WTC11 (cell line): ENCODE measurements around the gene RBM15. TPM values are rescaled to one million over a fixed set of nuclear protein-coding genes. Genes with fewer than 3 reads are reported as not detected.

ENCODE experiments used
- ATAC-seq: fragments of 200-7000 bp; cut with Tn5 transposase; 2 replicates; pipeline ENCODE4 v1.10.0; 2021; ENCODE audit warnings: mild to moderate bottlenecking, moderate library complexity
- CTCF ChIA-PET: fragments of 300-600 bp; sonication (Branson Sonifier 250); formaldehyde crosslinking; loops from one replicate; lab custom pipeline; 2021; ENCODE audit warnings: antibody characterized with exemption; lab: Charles Lee
- POLR2A ChIA-PET: fragments of 350-600 bp; sonication (Branson Sonifier 250); formaldehyde crosslinking; loops from one replicate; lab custom pipeline; 2021; ENCODE audit warnings: antibody characterized with exemption; lab: Charles Lee
- DNase-seq: peaks from one replicate; pipeline ENCODE4 v3.0.0; 2021; ENCODE audit warnings: low spot score
- H3K27ac Mint-ChIP-seq: 2 replicates; pipeline ENCODE4 v1.8.0; 2021; ENCODE audit warnings: mixed read lengths
- H3K27me3 Mint-ChIP-seq: 2 replicates; pipeline ENCODE4 v1.8.0; 2021; ENCODE audit warnings: low read depth, mild to moderate bottlenecking, moderate library complexity, mixed read lengths
- H3K36me3 Mint-ChIP-seq: 2 replicates; pipeline ENCODE4 v1.8.0; 2021; ENCODE audit warnings: mixed read lengths
- H3K4me1 Mint-ChIP-seq: 2 replicates; pipeline ENCODE4 v1.8.0; 2022; ENCODE audit warnings: mixed read lengths
- H3K4me3 Mint-ChIP-seq: 2 replicates; pipeline ENCODE4 v1.8.0; 2021; ENCODE audit warnings: mild to moderate bottlenecking, moderate library complexity, mixed read lengths
- H3K9me3 Mint-ChIP-seq: 2 replicates; pipeline ENCODE4 v1.8.0; 2021; ENCODE audit warnings: mixed read lengths
- ATF6 ChIP-seq: sonication (generic); formaldehyde crosslinking; IDR thresholded peaks from 2 replicates; pipeline ENCODE4 v1.8.1; 2023; ENCODE audit warnings: mild to moderate bottlenecking, missing genetic modification reagents
- CBFB ChIP-seq: sonication (generic); formaldehyde crosslinking; IDR thresholded peaks from 2 replicates; pipeline ENCODE4 v1.8.1; 2022; ENCODE audit warnings: mild to moderate bottlenecking, low read depth, missing genetic modification reagents
- CREM ChIP-seq: sonication (generic); formaldehyde crosslinking; IDR thresholded peaks from 2 replicates; pipeline ENCODE4 v1.8.1; 2022; ENCODE audit warnings: mild to moderate bottlenecking, missing genetic modification reagents, moderate library complexity
- ELF4 ChIP-seq: sonication (generic); formaldehyde crosslinking; IDR thresholded peaks from 2 replicates; pipeline ENCODE4 v1.8.1; 2022; ENCODE audit warnings: low read depth, mild to moderate bottlenecking, moderate library complexity, missing genetic modification reagents
- ETV6 ChIP-seq: sonication (generic); formaldehyde crosslinking; IDR thresholded peaks from 2 replicates; pipeline ENCODE4 v1.8.1; 2022; ENCODE audit warnings: mild to moderate bottlenecking, missing genetic modification reagents
- FOXP1 ChIP-seq: sonication (generic); formaldehyde crosslinking; IDR thresholded peaks from 2 replicates; pipeline ENCODE4 v1.8.0; 2022; ENCODE audit warnings: missing genetic modification reagents, mild to moderate bottlenecking, moderate library complexity, borderline replicate concordance
- HMGA2 ChIP-seq: fragments of 250-450 bp; sonication (Bioruptor Pico); IDR thresholded peaks from 2 replicates; pipeline ENCODE4 v1.4.0; 2021; ENCODE audit warnings: mild to moderate bottlenecking, moderate library complexity
- MLX ChIP-seq: sonication (generic); formaldehyde crosslinking; IDR thresholded peaks from 2 replicates; pipeline ENCODE4 v1.8.1; 2023; ENCODE audit warnings: mild to moderate bottlenecking, missing genetic modification reagents, moderate library complexity
- MXD4 ChIP-seq: fragments of 250-450 bp; sonication (Bioruptor Pico); IDR thresholded peaks from 2 replicates; pipeline ENCODE4 v1.8.0; 2021; ENCODE audit warnings: mild to moderate bottlenecking, moderate library complexity, borderline replicate concordance
- NR3C1 ChIP-seq: sonication (generic); formaldehyde crosslinking; conservative IDR thresholded peaks from 2 replicates; pipeline ENCODE4 v1.8.1; 2023; ENCODE audit warnings: low read depth, mild to moderate bottlenecking, missing genetic modification reagents
- TEAD4 ChIP-seq: sonication (generic); formaldehyde crosslinking; IDR thresholded peaks from 2 replicates; pipeline ENCODE4 v1.8.0; 2022; ENCODE audit warnings: mild to moderate bottlenecking, missing genetic modification reagents
- TP53 ChIP-seq: sonication (generic); formaldehyde crosslinking; IDR thresholded peaks from 2 replicates; pipeline ENCODE4 v1.8.1; 2023; ENCODE audit warnings: mild to moderate bottlenecking, missing genetic modification reagents
- ZNF121 ChIP-seq: sonication (generic); formaldehyde crosslinking; IDR thresholded peaks from 2 replicates; pipeline ENCODE4 v1.8.0; 2023; ENCODE audit warnings: missing genetic modification reagents
- ZNF219 ChIP-seq: sonication (generic); formaldehyde crosslinking; IDR thresholded peaks from 2 replicates; pipeline ENCODE4 v1.8.0; 2023; ENCODE audit warnings: missing genetic modification reagents, mild to moderate bottlenecking, borderline replicate concordance
- ZNF317 ChIP-seq: sonication (generic); formaldehyde crosslinking; IDR thresholded peaks from 2 replicates; pipeline ENCODE4 v1.8.1; 2023; ENCODE audit warnings: low read depth, mild to moderate bottlenecking, moderate library complexity, missing genetic modification reagents, borderline replicate concordance
- total RNA-seq: library from RNA; stranded (reverse); gene quantifications from 3 replicates; pipeline ENCODE4 v1.2.3, GENCODE V29; 2021
- TF ChIP-seq, protein P1 (sequence below): sonication (generic); formaldehyde crosslinking; IDR thresholded peaks from 2 replicates; pipeline ENCODE4 v1.8.0; 2022; ENCODE audit warnings: missing genetic modification reagents
- TF ChIP-seq, protein P2 (sequence below): sonication (generic); formaldehyde crosslinking; IDR thresholded peaks from 2 replicates; pipeline ENCODE4 v1.8.1; 2022; ENCODE audit warnings: mild to moderate bottlenecking, missing genetic modification reagents, moderate library complexity, borderline replicate concordance
- TF ChIP-seq, protein P3 (sequence below): fragments of 250-450 bp; sonication (Bioruptor Pico); IDR thresholded peaks from 2 replicates; pipeline ENCODE4 v1.9.0; 2021; ENCODE audit warnings: mild to moderate bottlenecking

Gene RBM15
- total RNA-seq, 1 experiment from 2014 or later = 50.6 TPM

DNA sequence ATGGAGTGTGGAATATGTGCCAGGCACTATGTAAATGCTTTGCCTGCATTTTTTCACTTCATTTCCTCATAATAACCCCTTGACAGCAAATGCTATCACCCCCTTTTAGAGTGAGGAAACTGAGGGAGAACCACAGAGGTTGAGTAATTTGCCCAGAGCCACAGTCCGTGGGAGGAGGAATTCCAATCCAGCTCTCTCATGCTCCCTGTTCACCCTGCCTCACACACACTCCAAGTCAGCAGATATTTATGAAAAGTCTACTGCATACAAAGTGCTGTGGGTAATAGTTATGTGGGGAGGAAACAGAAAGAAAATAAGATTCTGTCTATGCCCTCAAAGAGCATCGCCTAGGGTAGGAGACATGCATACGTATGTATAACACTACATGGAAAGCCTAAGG lies 30.9 kb upstream of the RBM15 start:
- Mint-ChIP-seq H3K27me3 (peaks cover 10% of the 10 kb centered on the region), H3K4me3 (no peak overlapping the region), H3K27ac (no peak overlapping the region), H3K9me3 (no peaks in the 10 kb centered on the region), H3K4me1 (peaks cover 22% of the 10 kb centered on the region), H3K36me3 (no peaks in the 10 kb centered on the region)
- TF ChIP-seq ZNF219 (CRISPR knock-in tag) (no peak), ATF6 (CRISPR knock-in tag) (no peak)
- POLR2A ChIA-PET = interaction anchor here (1.0 kb wide), 1 partner anchor 30 kb away, joined by 3 read pairs; no protein-coding TSS in a partner anchor
- DNase-seq (no peak), ATAC-seq (no peak)
- CTCF ChIA-PET = interaction anchor here (7.3 kb wide), 1 partner anchor 97 kb away, joined by 759 read pairs; the partner anchor contains the start of gene KCNC4

DNA sequence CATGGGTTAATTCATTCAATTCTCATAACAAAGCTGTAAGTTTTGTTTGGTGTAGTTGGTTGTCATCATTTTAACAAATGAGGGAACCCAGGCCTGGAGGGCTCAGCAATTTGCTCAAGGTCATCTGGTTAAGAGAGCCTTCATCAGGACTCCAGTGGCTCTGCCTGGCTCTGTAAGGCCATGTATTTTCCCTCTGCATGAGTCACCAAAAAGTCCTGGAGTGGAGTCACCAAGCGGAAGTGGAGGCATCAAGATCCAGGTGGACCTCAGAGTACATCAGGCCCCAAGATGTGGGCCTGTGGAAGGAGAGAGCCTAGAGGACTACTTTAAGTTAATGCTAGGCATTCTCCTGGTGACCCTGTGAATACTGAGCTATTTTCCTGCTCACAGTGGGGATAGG lies 30.0 kb upstream of the RBM15 start:
- H3K4me1 Mint-ChIP-seq = peaks cover 24% of the 10 kb centered on the region
- H3K27ac Mint-ChIP-seq = no peak overlapping the region
- DNase-seq (no peak), ATAC-seq (no peak)
- H3K4me3 Mint-ChIP-seq = no peak overlapping the region
- H3K36me3 Mint-ChIP-seq = no peaks in the 10 kb centered on the region
- ChIA-PET POLR2A (no interaction called here), CTCF (interaction anchor here (1.2 to 7.3 kb wide), 6 partner anchors 29 to 112 kb away, joined by 3 to 759 read pairs (median 6); partner anchors contain the start of gene KCNC4)
- H3K27me3 Mint-ChIP-seq = peaks cover 5% of the 10 kb centered on the region
- no peaks in the 10 kb centered on the region for H3K9me3 Mint-ChIP-seq
- TF ChIP-seq, protein P1, sequence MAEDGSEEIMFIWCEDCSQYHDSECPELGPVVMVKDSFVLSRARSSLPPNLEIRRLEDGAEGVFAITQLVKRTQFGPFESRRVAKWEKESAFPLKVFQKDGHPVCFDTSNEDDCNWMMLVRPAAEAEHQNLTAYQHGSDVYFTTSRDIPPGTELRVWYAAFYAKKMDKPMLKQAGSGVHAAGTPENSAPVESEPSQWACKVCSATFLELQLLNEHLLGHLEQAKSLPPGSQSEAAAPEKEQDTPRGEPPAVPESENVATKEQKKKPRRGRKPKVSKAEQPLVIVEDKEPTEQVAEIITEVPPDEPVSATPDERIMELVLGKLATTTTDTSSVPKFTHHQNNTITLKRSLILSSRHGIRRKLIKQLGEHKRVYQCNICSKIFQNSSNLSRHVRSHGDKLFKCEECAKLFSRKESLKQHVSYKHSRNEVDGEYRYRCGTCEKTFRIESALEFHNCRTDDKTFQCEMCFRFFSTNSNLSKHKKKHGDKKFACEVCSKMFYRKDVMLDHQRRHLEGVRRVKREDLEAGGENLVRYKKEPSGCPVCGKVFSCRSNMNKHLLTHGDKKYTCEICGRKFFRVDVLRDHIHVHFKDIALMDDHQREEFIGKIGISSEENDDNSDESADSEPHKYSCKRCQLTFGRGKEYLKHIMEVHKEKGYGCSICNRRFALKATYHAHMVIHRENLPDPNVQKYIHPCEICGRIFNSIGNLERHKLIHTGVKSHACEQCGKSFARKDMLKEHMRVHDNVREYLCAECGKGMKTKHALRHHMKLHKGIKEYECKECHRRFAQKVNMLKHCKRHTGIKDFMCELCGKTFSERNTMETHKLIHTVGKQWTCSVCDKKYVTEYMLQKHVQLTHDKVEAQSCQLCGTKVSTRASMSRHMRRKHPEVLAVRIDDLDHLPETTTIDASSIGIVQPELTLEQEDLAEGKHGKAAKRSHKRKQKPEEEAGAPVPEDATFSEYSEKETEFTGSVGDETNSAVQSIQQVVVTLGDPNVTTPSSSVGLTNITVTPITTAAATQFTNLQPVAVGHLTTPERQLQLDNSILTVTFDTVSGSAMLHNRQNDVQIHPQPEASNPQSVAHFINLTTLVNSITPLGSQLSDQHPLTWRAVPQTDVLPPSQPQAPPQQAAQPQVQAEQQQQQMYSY (CRISPR knock-in tag) = peak; percentile 94
- TF ChIP-seq CREM (CRISPR knock-in tag) = no peak
- TF ChIP-seq, all 79 proteins: peak for 1

- TF ChIP-seq ZNF317 (CRISPR knock-in tag) (no peak), MXD4 (CRISPR knock-in tag) (no peak), NR3C1 (CRISPR knock-in tag) (no peak), ZNF219 (CRISPR knock-in tag) (no peak), ZNF121 (CRISPR knock-in tag) (no peak)
- TF ChIP-seq, protein P2, sequence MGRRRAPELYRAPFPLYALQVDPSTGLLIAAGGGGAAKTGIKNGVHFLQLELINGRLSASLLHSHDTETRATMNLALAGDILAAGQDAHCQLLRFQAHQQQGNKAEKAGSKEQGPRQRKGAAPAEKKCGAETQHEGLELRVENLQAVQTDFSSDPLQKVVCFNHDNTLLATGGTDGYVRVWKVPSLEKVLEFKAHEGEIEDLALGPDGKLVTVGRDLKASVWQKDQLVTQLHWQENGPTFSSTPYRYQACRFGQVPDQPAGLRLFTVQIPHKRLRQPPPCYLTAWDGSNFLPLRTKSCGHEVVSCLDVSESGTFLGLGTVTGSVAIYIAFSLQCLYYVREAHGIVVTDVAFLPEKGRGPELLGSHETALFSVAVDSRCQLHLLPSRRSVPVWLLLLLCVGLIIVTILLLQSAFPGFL = no peak
- TF ChIP-seq, protein P3, sequence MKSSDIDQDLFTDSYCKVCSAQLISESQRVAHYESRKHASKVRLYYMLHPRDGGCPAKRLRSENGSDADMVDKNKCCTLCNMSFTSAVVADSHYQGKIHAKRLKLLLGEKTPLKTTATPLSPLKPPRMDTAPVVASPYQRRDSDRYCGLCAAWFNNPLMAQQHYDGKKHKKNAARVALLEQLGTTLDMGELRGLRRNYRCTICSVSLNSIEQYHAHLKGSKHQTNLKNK (CRISPR knock-in tag) = no peak
- ChIA-PET CTCF (interaction anchor here (0.9 to 7.3 kb wide), 11 partner anchors 30 to 222 kb away, joined by 3 to 759 read pairs (median 5); partner anchors contain the start of gene KCNC4), POLR2A (interaction anchor here (0.8 kb wide), 1 partner anchor 104 kb away, joined by 3 read pairs; no protein-coding TSS in a partner anchor)
- ATAC-seq (no peak), DNase-seq (no peak)
- Mint-ChIP-seq H3K9me3 (no peaks in the 10 kb centered on the region), H3K4me1 (peaks cover 24% of the 10 kb centered on the region), H3K27ac (no peak overlapping the region), H3K4me3 (no peak overlapping the region), H3K36me3 (no peaks in the 10 kb centered on the region), H3K27me3 (peaks cover 2% of the 10 kb centered on the region)
These were observed 29.4 kb upstream of the RBM15 start for GRCh38 chr1:110309767-110310166.

DNA sequence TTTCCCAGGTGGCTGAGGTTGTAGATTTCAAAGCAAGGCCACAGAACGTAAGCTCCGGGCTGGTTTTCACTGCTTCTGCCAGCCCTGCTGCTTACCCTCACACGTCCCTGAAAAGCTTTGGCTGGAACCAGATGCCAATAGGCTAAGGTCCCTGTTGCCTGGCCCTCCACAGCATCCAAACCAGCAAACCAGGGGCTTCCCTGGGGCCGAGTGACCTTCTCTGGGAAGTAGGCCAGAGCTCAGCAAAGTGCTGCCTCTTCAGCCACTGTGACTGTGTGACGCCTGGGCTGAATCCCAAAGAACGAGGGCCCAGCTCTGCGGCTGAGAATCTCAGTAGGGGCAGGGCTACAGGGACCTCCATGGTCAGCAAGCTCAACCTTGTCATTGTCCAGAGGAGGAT lies 28.9 kb upstream of the RBM15 start:
- Mint-ChIP-seq H3K4me3 (no peak overlapping the region), H3K27ac (no peak overlapping the region), H3K36me3 (no peaks in the 10 kb centered on the region), H3K4me1 (peaks cover 24% of the 10 kb centered on the region), H3K9me3 (no peaks in the 10 kb centered on the region), H3K27me3 (no peaks in the 10 kb centered on the region; the same call in 1 of the 2 replicates)
- no peak for ATAC-seq
- POLR2A ChIA-PET = interaction anchor here (0.8 kb wide), 1 partner anchor 104 kb away, joined by 3 read pairs; no protein-coding TSS in a partner anchor
- DNase-seq = no peak
- CTCF ChIA-PET = interaction anchor here (0.6 to 7.3 kb wide), 13 partner anchors 30 to 810 kb away, joined by 3 to 759 read pairs (median 4); partner anchors contain the start of gene KCNC4
- TF ChIP-seq FOXP1 (CRISPR knock-in tag) = no peak
- TF ChIP-seq, protein P2 = no peak
- no peak for TF ChIP-seq CBFB
- no peak for TF ChIP-seq MLX (CRISPR knock-in tag)
- TF ChIP-seq ELF4 (CRISPR knock-in tag) = no peak
- no peak for TF ChIP-seq TEAD4
- no peak for TF ChIP-seq ETV6
- TF ChIP-seq ZNF219 (CRISPR knock-in tag) = no peak
- no peak for TF ChIP-seq ZNF121 (CRISPR knock-in tag)
- TF ChIP-seq TP53 = no peak
- no peak for TF ChIP-seq NR3C1 (CRISPR knock-in tag)
- TF ChIP-seq HMGA2 (CRISPR knock-in tag) = no peak
